GM15510 (cell line): ENCODE results near the gene MTTP.

Experiments
- POLR2A ChIP-seq: IDR thresholded peaks from 3 replicates; pipeline ENCODE4 v1.6.1; 2011; ENCODE audit warnings: borderline replicate concordance; ENCODE audit not compliant: insufficient read length; ENCODE audit errors: extremely low read depth

Gene MTTP

DNA sequence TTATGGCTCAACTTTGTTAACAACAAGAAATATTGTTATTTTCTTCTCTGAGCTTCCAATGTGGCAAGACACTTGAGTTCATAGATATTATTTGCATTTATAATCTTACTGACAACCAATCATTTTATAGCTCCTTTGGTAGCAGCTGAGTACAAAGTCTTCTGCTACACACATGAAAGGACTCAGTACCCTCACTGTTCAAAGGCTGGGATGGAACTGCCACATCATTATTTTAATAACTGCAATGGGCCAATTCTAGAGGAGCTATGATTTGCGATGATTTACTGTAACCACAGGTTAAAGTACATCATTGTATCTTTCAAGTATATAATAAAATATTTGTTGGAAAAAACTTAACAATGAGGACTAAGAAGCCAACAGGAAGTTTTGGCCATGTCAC lies 10.9 kb downstream of the MTTP start:
- TF ChIP-seq POLR2A: no peak

DNA sequence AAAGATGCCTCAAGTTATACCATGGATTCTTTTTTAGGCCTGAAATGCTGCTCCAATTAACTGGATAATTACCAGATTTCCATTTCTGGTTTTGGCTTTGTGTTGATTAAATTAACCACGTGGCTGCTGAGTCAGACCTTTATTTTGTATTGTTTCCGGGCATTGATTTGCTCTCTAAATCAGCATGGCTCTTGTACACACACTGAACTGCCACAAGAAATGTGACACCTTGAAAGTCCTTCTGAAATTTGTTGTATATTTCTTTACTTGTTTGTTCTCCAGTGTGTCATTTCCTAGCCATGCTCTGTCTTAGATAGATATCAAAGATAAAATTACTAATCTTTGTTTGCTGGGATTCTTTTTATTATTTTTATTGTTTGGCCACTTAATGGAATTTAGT lies 11.7 kb downstream of the MTTP start:
- no peak for TF ChIP-seq POLR2A

DNA sequence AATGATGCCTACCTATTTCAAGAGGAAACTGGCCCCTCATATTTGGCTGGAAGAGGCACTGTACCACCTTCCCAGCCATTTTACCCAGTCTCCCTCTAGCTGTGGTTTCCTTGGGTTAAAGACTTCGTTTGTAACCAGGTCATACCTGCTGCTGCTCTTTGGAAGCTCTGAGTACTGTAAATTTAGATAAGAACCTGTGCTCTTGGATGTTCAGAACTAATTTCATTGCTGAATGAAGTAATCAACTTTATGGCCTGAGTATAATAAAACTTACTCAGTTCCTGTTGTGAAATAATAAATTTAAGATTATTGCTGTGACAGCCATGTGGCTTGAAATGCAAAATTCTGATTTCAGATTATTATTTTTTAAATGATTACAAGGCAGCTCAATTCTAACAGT lies 12.2 kb downstream of the MTTP start:
- no peak for TF ChIP-seq POLR2A

DNA sequence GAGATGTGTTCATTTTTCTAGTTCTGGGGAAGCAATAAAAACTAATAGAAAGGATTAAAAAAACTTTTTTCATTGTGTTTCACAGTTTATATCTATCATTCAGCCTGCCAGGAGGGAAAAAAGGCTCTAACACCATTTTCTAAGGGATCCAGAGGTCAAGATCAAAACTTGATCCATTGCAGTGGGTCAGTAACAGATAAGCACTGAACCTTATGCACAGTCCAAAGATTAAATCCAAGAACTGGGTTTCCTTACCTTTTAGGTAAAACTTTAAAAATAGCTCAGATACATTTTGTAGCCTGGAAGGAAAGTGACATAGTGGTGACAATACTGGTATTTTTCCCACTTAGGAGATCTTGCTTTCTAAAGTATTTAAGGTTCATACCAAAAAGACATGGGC lies 12.7 kb downstream of the MTTP start:
- TF ChIP-seq POLR2A: no peak

DNA sequence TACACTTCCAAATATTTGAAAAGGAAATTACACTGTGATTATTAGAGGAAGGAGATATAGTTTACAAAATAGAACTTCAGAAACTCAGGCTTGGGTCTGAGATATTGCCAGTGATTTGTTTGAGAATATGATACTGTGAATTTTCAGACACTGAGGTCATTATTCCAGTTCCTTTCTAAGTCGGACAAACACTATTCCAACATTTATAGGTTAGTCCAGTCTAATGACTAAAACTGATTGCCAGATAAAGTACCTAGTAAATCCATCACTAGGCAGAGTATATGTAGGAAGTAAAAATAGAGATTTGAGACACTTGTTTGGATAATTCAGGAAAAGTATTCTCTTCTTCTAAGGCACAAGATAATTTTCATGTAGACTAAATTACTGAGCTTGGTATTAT lies 13.2 kb downstream of the MTTP start:
- TF ChIP-seq POLR2A: no peak

DNA sequence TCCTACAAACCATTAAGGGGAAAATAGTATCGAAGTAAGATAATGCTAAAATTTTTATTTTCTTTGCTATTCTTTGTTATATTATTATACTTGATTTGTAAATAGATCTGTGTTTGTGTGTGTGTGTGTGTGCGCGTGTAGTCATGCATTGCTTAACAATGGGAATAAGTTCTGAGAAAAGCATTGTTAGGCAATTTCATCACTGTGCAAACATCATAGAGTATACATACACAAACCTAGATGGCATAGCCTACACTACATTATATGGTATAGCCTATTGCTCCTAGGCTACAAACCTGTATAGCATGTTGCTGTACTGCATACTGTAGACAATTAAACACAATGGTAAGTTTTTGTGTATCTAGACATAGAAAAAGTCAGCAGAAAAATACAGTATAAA lies 17.1 kb downstream of the MTTP start:
- no peak for TF ChIP-seq POLR2A

DNA sequence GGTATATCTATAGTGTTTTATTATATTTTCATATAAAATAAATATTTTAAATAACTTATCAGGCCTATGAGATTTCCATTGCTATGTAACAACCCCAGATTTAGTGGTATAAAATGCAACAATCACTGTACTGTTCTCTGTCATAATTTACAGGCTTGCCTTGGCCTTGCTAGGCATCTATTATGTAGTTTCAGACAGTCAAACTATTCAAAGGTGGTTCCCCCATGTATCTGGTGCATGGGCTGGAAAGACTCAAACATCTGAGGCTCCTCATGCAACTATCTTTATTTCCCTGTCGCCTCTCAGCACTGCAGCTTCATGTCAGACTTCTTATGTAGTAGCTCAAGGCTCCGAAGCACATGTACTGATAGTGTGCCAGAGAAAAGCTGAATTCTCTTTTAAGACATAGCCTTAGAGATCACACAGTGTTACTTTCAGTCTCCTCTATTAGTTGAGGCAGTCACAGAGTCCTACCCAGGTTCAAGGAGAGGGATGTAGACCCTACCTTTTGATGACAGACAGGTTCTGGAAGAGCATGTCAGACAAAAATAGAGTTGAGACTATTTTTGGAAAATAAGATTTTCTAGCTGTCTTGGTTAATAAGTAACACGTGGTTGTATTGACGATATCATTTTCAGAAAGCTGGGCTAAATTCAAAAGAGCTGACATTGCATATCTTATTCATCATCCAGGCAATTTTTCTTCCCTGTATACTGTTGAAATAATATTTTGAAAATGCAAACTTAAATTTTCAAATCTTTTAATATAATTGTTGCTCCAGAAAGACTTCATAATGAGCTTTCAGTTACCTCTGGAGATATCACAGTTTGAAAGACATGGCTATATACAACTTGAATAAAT lies 19.4 kb downstream of the MTTP start:
- no peak for TF ChIP-seq POLR2A

DNA sequence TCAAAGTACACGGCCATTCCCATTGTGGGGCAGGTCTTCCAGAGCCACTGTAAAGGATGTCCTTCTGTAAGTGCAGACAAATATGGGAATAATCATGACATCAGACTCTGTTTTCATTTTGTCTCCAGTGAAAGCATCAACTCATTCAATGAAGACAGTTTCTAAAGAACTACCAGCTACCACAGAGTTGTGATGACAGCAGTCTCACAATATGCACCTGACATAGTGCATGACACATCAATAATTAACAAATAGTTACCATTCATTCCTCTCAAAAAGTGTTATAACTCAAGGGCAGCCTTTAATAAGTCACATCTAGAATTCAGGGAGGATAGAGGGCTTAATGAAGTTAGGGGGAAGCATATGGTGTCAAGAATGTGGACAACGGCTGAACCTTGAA lies 20.2 kb downstream of the MTTP start:
- no peak for TF ChIP-seq POLR2A

DNA sequence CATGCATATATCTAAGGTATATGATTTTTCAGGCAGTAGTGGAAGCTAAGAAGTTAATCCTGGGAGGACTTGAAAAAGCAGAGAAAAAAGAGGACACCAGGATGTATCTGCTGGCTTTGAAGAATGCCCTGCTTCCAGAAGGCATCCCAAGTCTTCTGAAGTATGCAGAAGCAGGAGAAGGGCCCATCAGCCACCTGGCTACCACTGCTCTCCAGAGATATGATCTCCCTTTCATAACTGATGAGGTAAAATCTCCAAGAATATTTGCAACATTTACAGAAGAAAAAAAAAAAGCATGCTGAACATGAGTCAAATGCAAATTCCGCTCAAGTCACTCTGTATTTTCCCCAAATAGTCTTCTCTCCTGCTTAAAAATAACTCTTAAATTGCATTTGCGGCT lies 32.1 kb downstream of the MTTP start:
- TF ChIP-seq POLR2A: no peak

DNA sequence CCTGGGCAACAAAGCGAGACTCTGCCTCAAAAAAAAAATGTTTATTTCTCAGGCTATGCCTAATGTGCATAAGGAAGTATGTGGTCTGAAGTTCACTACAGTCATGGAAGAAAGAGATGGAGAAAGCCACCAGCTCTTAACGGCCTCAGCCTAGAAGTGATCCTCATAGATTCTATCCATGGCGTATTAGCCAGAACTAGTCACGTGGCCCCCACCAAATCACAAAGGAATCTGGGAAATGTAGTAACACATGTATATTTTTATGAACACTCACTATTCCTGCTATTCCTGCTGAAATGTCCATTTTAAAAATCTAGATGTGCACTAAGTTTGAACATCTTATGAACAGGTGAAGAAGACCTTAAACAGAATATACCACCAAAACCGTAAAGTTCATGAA lies 33.8 kb downstream of the MTTP start:
- TF ChIP-seq POLR2A: no peak

DNA sequence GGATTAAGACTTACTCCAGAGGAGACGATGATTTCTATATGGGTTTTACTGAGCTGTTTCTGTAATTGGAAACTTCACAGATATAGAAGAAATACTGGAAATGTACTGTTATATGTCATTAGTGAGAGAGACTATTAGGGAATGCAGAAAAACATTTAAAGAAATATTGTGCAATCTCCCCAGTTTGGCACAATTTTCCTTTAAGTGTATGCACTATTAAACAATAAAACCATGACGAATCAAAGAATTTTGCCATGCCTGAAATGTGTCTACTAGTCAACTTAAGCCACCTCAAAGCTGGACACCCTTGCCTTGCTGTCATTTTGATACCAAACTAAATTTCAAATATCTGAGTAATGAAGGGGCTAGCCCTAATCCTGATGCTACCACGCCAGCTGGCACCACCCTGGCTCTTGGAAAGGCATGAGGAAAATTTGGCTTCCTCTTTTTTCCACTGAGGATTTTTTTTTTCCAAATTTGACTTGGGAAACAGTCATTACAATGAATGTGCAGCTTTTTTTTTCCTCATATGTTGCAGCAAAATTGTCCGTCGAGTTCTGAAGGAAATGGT lies 36.1 kb downstream of the MTTP start:
- TF ChIP-seq POLR2A: no peak

DNA sequence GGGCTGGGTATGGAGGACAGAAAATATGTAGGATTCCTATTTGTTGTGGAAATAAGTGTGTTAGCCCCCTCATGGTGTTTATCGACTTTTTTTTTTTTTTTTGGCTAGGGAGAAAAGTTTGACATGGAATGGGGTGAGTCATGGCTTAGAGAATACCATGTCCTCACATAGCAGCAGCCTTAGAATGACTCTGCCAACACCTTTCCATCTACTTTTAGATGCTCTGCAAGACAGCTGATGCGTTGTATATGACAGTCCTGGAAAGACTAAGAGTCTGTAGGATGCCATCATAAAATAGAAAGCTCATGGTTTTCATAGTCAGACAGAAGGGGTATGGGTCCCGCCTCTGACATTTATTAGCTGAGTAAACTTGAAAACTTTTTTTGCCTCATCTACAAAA lies 37.7 kb downstream of the MTTP start:
- no peak for TF ChIP-seq POLR2A

DNA sequence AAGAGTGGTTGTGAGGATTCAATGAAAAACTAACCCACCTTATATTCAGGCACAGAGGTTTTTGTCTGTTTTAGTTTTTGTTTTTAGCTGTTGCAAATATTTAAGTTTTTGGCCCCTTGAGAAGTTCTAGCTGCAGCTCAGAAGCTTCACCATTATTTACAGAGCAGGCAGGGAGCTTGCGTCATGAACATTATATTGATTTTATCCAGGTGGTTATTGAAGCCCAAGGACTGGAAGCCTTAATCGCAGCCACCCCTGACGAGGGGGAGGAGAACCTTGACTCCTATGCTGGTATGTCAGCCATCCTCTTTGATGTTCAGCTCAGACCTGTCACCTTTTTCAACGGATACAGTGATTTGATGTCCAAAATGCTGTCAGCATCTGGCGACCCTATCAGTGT lies 38.1 kb downstream of the MTTP start:
- no peak for TF ChIP-seq POLR2A

DNA sequence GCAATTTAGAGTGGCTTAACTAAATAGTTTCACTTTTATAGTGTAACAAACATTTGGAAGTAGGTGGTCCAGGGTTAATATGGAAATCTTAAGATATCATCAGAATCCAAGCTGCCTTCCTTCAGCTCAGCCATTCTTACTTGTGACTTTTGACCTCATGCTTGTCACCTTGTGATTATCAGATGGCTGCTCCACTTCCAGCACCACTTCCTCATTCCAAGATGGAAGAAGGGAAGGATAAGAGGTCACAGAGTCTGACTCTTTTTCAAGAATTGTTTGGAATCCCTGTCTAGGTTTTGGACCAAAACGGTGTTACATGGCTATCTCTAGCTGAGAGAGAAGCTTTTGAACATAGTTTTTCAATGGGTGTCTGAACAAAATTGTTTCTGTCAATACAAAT lies 39.9 kb downstream of the MTTP start:
- no peak for TF ChIP-seq POLR2A

DNA sequence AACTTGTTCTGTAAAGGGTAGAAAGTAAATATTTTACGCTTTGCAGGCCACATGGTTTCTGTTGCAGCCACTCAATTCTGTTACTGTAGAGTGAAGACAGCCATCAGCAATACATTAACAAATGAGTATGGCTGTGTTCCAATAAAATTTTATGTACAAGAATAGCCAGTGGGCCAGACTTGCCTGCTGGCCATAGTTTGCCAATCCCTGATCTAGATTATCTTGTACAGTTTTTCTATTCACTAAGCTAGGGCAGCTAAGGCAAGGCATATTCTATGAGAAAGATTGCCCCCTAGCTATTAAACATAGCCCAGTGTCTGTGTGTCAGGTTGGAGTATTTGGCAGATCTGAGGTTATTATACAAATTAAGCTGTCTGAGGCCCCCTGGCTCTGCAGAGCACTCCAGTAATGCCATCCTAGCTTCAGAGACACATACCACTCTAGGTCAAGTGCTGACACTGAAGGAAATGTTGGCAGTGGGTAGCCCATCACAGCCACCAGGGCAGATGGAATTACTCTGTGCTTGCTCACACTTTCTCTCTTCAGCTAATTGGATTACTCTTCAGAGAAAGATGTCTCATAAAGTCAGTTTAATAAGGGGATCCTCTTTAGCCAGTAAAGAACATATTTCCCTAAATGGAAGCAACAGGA lies 40.7 kb downstream of the MTTP start:
- no peak for TF ChIP-seq POLR2A

DNA sequence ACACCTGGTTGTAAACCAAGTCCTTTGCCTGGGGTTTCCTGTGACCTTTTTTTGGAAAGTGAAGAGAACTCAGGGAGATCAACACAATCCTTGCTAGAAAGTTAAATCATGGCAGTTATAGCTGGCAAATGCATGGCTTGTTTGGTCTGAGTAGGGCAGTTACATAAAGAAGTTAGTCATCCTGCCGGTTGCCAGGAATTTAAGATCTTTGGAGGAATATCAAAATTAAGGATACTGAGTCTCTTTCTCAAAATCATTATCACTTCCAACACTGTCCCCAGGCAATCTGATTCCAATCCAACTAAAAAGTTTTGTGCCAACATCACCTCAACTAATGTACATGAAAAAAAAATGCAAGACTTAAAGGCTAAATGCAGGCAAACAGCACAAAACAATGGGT lies 42.8 kb downstream of the MTTP start:
- TF ChIP-seq POLR2A: no peak
